Neural crest cell (in vitro differentiated cells): ENCODE measurements around the gene FOXN1. TPM values are rescaled to one million over a fixed set of nuclear protein-coding genes. Genes with fewer than 3 reads are reported as not detected.

Experiments used
- DNase-seq: peaks from one replicate; pipeline ENCODE4 v3.0.0; 2021; ENCODE audit warnings: low read depth, mixed read lengths, low spot score
- H3K27ac Mint-ChIP-seq: one replicate; pipeline ENCODE4 v1.8.0; 2021; ENCODE audit warnings: mild to moderate bottlenecking, mixed read lengths; ENCODE audit not compliant: unreplicated experiment
- H3K27me3 Mint-ChIP-seq: 2 replicates; pipeline ENCODE4 v1.8.0; 2021; ENCODE audit warnings: low read depth, mild to moderate bottlenecking, mixed read lengths
- H3K36me3 Mint-ChIP-seq: 2 replicates; pipeline ENCODE4 v1.8.0; 2021; ENCODE audit warnings: low read depth, mild to moderate bottlenecking, mixed read lengths
- H3K4me1 Mint-ChIP-seq: 2 replicates; pipeline ENCODE4 v1.8.0; 2021; ENCODE audit warnings: mixed read lengths
- H3K4me3 Mint-ChIP-seq: one replicate; pipeline ENCODE4 v1.8.0; 2021; ENCODE audit warnings: mild to moderate bottlenecking, mixed read lengths
- H3K9me3 Mint-ChIP-seq: 2 replicates; pipeline ENCODE4 v1.8.0; 2021; ENCODE audit warnings: mixed read lengths
- CTCF ChIP-seq: fragments of 200-600 bp; sonication (generic); conservative IDR thresholded peaks from 2 replicates; pipeline ENCODE4 v1.5.0; 2021; ENCODE audit warnings: antibody characterized with exemption, mild to moderate bottlenecking
- total RNA-seq: library from RNA; stranded (reverse); gene quantifications from 2 replicates; pipeline ENCODE4 v1.2.1, GENCODE V29; 2021

FOXN1 gene
- total RNA-seq, 1 donor from 2014 or later, result not detected

GRCh38 chr17:28526381-28526780 is 20.2 kb downstream of the FOXN1 start:
- Mint-ChIP-seq H3K27ac (no peak overlapping the region), H3K36me3 (no peaks in the 10 kb centered on the region), H3K9me3 (no peaks in the 10 kb centered on the region), H3K4me1 (no peaks in the 10 kb centered on the region), H3K27me3 (peaks cover 3% of the 10 kb centered on the region), H3K4me3 (no peak overlapping the region)
- no peak for DNase-seq
- no peak for TF ChIP-seq CTCF

- no peaks in the 10 kb centered on the region for H3K36me3 Mint-ChIP-seq
- no peak overlapping the region for H3K27ac Mint-ChIP-seq
- no peaks in the 10 kb centered on the region for H3K4me1 Mint-ChIP-seq
- H3K9me3 Mint-ChIP-seq, result no peaks in the 10 kb centered on the region
- no peak overlapping the region for H3K4me3 Mint-ChIP-seq
- DNase-seq, result no peak
- H3K27me3 Mint-ChIP-seq, result no peaks in the 10 kb centered on the region
- TF ChIP-seq CTCF, result no peak
Measured at GRCh38 chr17:28527181-28527681, 21.1 kb downstream of the FOXN1 start.

- no peak for DNase-seq
- no peak for TF ChIP-seq CTCF
- Mint-ChIP-seq H3K9me3 (no peaks in the 10 kb centered on the region), H3K4me3 (no peak overlapping the region), H3K36me3 (no peaks in the 10 kb centered on the region), H3K27ac (no peak overlapping the region), H3K27me3 (no peaks in the 10 kb centered on the region), H3K4me1 (no peaks in the 10 kb centered on the region)
Measured at GRCh38 chr17:28527859-28528258, 21.7 kb downstream of the FOXN1 start.

GRCh38 chr17:28528327-28529012 is 22.3 kb downstream of the FOXN1 start:
- Mint-ChIP-seq H3K36me3 (no peaks in the 10 kb centered on the region), H3K9me3 (no peaks in the 10 kb centered on the region), H3K27ac (no peak overlapping the region), H3K4me1 (no peaks in the 10 kb centered on the region), H3K4me3 (no peak overlapping the region), H3K27me3 (no peaks in the 10 kb centered on the region)
- TF ChIP-seq CTCF, result no peak
- no peak for DNase-seq

- H3K27me3 Mint-ChIP-seq, result no peaks in the 10 kb centered on the region
Measured at GRCh38 chr17:28529013-28529400, 22.9 kb downstream of the FOXN1 start.

More at GRCh38 chr17:28529013-28529400, 22.9 kb downstream of the FOXN1 start:
- TF ChIP-seq CTCF, result no peak
- no peak overlapping the region for H3K27ac Mint-ChIP-seq
- H3K36me3 Mint-ChIP-seq, result no peaks in the 10 kb centered on the region
- H3K4me3 Mint-ChIP-seq, result no peak overlapping the region
- no peak for DNase-seq
- H3K9me3 Mint-ChIP-seq, result no peaks in the 10 kb centered on the region
- H3K4me1 Mint-ChIP-seq, result no peaks in the 10 kb centered on the region
